Measurements from ENCODE around the gene ASMTL.
"Not testable (repeated sequence)": the region's sequence is repeated elsewhere in the genome, so short reads cannot be mapped to it uniquely, and the experiment has no call there.

The ASMTL gene

DNA sequence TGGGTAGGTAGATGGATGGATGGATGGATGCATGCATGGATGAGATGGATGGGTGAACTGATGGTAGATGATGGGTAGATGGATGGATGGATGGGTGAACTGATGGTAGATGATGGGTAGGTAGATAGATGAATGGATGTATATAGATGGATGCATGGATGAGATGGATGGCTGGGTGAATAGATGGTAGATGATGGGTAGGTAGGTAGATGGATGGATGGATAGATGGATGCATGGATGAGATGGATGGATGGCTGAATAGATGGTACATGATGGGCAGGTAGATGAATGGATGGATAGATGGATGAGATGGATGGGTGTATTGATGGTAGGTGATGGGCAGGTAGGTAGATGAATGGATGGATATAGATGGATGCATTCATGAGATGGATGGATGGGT, 45.7 kb downstream of the ASMTL start:
- no peak for DNase-seq (ENCODE audit: low read depth in 2 of 2)
- TF ChIP-seq, protein P1, sequence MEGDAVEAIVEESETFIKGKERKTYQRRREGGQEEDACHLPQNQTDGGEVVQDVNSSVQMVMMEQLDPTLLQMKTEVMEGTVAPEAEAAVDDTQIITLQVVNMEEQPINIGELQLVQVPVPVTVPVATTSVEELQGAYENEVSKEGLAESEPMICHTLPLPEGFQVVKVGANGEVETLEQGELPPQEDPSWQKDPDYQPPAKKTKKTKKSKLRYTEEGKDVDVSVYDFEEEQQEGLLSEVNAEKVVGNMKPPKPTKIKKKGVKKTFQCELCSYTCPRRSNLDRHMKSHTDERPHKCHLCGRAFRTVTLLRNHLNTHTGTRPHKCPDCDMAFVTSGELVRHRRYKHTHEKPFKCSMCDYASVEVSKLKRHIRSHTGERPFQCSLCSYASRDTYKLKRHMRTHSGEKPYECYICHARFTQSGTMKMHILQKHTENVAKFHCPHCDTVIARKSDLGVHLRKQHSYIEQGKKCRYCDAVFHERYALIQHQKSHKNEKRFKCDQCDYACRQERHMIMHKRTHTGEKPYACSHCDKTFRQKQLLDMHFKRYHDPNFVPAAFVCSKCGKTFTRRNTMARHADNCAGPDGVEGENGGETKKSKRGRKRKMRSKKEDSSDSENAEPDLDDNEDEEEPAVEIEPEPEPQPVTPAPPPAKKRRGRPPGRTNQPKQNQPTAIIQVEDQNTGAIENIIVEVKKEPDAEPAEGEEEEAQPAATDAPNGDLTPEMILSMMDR (IDR thresholded peaks at IDR 0.05; ENCODE audit: low read depth, low read length), result no peak
- H3K4me3 ChIP-seq (replicated peaks in 1 of 2; ENCODE audit: low read depth in 2 of 2, low read length in 2 of 2), result no peak overlapping the region

DNA sequence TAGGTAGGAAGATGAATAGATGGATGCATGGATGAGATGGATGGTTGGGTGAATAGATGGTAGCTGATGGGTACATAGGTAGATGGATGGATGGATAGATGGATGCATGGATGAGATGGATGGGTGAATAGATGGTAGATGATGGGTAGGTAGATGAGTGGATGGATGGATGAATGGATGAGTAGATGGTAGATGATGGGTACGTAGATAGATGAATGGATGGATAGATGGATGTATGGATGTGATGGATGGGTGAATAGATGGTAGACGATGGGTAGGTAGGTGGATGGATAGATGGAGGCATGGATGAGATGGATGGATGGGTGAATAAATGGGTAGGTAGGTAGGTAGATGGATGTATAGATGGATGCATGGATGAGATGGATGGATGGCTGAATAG, 46.9 kb downstream of the ASMTL start:
- H3K4me3 ChIP-seq (replicated peaks in 1 of 2; ENCODE audit: low read depth in 2 of 2, low read length in 2 of 2); DNase-seq (ENCODE audit: low read depth in 2 of 2): not testable (repeated sequence)

DNA sequence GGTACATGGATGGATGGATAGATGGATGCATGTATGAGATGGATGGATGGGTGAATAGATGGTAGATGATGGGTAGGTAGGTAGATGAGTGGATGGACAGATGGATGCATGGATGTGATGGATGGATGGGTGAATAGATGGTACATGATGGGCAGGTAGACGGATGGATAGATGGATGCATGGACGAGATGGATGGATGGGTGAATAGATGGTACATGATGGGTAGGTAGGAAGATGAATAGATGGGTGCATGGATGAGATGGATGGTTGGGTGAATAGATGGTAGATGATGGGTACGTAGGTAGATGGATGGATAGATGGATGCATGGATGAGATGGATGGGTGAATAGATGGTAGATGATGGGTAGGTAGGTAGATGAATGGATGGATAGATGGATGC, 48.8 kb downstream of the ASMTL start:
- H3K4me3 ChIP-seq (replicated peaks in 1 of 2; ENCODE audit: low read depth in 2 of 2, low read length in 2 of 2); DNase-seq (ENCODE audit: low read depth in 2 of 2): not testable (repeated sequence)

DNA sequence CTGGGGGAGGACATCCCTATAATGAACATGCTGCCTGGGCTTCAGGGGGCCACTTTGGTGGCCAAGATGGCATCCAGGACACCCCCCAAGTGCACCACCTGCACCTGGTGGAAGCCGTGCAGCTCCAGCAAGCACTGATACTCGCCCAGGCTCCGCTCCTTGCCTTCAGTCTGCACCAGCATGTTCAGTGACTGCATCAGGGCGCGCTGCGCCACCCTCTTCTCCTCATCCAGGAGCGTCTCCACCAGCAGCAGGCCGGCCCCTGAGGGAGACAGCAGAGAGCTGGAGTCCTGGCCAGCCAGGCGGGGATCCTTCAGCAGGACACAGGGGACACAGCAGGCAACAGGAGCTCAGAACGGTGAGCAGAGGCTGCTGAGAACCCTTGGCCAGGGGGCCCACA, 49.5 kb downstream of the ASMTL start:
- DNase-seq (ENCODE audit: low read depth in 2 of 2), result no peak
- H3K4me3 ChIP-seq (replicated peaks in 1 of 2; ENCODE audit: low read depth in 2 of 2, low read length in 2 of 2), result no peak overlapping the region
- TF ChIP-seq, protein P1 (IDR thresholded peaks at IDR 0.05; ENCODE audit: low read depth, low read length), result no peak

DNA sequence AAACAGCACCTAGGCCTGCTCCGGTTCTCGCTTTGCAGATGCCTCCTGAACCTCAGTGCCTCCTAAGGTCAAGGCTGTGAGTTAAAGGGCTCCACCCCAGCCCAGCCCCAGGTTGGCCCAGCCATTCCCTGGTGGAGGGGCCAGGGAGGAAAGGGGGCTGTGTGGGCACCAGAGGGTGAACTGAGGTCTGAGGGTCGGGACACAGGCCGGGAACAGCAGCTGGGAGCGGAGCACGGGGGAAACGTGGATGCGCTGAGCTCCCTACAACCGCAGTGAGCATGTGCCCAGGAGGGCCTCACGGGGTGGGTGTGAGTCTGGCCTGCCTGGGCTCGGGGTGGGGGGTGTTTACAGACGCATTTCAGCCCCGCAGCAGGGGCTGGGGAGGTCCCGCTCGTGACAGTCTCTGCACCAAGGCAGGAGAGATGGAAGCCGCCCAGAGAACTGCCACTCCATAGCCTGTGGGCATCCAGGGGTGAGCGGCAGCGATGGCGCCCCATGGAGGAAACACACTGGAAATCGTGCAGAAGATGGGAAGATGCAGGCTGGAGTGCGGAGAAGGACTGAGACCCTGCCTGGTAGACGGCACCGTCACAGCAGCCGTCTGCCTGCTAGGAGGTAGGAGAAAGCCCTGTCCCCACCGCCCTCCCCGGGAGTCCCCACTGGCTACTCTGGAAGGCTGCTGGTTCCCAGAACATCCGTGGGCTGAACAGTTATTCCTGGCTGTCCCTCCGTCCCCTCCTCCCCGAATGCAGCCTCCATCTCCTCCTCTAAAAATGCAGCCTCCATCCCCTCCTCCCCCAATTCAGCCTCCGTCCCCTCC, 50.9 kb downstream of the ASMTL start:
- no peak overlapping the region for H3K4me3 ChIP-seq (replicated peaks in 1 of 2; ENCODE audit: low read depth in 2 of 2, low read length in 2 of 2)
- DNase-seq (ENCODE audit: low read depth in 2 of 2), result no peak
- TF ChIP-seq, protein P1 (IDR thresholded peaks at IDR 0.05; ENCODE audit: low read depth, low read length), result no peak

DNA sequence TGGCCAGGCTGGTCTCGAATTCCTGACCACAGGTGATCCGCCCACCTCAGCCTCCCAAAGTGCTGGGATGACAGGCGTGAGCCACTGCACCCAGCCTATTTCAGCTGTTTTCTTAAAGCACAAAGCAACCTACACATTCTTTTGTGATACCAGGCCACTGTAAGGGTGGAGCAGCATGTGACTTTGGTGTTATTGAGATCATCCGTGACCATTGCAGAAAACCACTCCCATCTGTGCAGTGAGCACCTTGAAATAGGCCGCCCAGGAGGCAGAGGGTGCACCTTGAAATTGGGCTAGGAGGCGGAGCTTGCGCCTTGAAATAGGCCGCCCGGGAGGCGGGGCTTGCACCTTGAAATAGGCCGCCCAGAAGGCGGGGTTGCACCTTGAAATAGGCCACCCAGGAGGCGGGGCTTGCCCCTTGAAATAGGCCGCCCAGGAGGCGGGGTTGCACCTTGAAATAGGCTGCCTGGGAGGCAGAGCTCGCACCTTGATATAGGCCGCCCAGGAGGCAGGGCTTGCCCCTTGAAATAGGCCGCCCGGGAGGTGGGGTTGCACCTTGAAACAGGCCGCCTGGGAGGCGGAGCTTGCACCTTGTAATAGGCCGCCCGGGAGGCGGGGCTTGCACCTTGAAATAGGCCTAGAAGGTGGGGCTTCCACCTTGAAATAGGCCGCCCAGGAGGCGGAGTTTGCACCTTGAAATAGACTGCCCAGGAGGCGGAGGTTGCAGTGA, 51.8 kb downstream of the ASMTL start:
- DNase-seq (ENCODE audit: low read depth in 2 of 2), result no peak
- TF ChIP-seq, protein P1 (IDR thresholded peaks at IDR 0.05; ENCODE audit: low read depth, low read length), result no peak
- no peak overlapping the region for H3K4me3 ChIP-seq (replicated peaks in 1 of 2; ENCODE audit: low read depth in 2 of 2, low read length in 2 of 2)

DNA sequence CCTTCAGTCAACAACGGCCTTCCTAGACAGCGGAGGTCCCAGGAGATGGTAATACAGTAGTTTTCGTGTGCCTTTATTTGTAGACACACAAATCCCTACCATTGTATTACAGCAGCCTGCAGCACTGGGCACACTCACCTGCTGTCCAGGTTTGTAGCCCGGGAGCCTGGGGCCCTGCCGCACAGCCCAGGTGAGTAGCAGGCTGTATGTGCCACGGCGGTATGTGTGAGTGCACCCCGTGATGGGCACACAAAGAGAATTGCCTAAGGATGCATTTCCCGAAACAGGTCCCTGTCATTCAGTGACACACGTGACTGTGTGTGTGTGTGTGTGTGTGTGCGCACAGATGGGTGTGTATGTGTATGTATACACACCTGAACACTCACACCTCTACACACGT, 52.7 kb downstream of the ASMTL start:
- no peak overlapping the region for H3K4me3 ChIP-seq (replicated peaks in 1 of 2; ENCODE audit: low read depth in 2 of 2, low read length in 2 of 2)
- no peak for DNase-seq (ENCODE audit: low read depth in 2 of 2)
- TF ChIP-seq, protein P1 (IDR thresholded peaks at IDR 0.05; ENCODE audit: low read depth, low read length), result no peak

All from cardiac fibroblast (primary cell).